Activated CD8-positive, alpha-beta memory T cell treated with anti-CD3 and anti-CD28 coated beads, Interleukin-2, amount 50 U/mL, for 48 hours (primary cell): ENCODE measurements around the gene CAMK1D.

Experiments
- DNase-seq: peaks from one replicate; pipeline ENCODE4 v3.0.0-alpha.2; 2020

The CAMK1D gene

DNA sequence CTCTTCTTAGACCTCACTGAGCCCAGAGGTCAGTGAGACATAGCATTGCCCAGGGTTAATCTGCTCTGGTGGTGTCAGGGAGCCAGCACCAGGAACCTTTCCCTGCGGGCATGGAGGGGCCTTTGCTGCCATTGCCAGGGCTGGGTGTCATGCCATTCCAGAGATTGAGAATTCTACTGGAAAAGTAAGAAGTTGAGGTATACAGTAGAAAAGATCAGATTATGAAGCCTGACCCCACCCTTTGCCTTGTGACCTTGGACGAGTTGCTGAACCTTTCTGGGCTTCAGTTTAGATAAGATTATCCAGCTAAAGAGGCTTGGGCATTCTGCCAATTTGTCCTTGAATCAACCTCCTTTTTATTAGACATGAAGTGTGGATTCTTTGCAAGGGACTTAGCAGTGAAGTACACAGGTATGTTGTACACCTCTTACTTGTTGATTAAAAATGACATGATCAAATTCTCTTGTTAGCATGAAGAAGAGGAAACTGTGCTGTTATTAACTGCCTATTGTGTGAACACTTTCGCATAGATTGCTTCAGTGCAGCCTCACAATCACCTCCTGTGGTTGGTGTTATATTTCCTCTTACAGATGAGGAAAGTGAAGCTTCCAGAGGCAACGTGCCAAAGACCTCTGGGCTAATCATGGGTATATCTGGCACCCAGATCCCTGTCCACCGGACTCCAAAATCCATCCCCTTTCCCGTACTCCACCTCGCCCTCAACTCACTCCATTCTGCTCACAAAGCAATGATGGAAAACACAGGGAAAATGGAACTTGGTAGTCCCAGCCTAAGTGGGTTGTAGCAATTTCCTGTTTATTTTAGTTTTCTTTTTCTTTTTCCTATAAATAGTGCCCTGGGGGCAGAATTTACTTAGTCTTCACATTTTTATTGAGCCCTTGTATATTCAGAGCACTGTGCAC is 151.3 kb downstream of the CAMK1D start:
- no peak for DNase-seq

DNA sequence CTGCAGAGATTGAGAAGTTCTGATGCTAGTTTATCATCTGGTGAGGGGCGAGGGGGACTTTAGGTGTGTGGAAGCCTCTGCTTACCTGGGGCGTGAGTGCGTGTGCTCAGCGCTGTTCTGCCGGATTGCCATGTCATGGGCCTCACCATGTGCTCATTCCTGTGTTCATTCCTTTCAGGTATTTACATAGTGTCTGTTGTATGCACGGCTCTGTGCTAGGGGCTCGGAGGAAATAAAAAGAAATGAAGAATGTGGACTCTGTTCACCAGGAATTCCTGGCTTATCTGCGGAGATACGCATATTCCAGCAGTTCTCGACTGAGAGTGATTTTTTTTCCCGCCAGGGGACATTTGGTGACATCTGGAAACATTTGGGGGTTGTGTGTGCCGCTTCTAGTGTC is 152.0 kb downstream of the CAMK1D start:
- DNase-seq, result no peak

DNA sequence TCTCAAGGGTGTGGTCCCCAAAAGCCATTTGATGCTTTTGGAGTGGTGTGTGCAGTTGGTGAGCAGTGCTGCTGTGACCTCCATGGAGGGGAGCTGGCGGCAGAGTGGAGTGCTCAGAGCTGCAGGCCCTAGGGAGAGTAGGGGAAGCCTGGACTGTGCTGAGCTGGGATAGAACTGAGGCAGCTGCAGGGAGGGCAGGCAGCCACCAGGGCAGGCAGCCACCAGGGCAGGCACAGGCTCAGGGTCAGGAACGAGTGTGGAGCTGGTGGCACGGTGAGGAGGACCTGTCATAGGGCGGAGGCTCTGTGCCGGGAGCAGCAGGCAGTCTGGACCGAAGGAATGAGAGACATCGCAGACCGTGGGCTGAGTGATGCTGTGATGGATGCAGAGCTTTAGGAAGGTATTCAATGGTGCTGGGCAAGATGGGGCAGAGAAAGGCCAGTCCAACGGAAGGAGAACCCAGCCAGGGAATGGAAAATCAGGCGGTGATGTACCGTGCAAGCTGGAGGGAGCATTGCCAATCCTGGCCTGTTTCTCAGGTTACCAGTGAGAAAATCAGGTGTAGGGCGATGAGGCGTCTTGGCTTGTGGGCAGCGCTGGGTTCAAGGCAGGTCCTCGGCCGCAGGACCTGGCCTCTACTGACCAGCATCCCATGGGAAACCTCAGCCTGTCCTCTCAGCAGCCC is 152.6 kb downstream of the CAMK1D start:
- DNase-seq, result no peak

- DNase-seq, result no peak
These were observed 153.4 kb downstream of the CAMK1D start for GRCh38 chr10:12502526-12503274.

DNA sequence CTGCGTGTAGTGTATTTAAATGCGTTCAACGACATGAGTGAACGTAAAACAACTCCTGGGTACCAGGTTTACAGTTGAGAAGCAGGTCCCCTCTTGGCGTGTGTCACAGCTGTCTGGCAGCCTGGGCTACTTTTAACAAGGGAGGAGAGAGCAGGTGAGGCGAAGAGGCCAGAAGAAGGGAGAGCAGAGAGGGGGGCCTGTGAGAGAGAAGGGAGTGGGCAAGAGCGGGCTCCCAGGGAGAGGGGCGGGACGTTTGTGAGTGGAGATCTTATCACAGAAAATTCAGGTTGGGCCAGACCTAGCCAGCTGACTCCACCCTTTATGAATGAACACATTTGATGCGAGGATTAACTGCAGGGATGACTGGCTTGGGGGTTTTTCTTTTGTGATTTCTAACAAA is 154.0 kb downstream of the CAMK1D start:
- peak; percentile 20 for DNase-seq

DNA sequence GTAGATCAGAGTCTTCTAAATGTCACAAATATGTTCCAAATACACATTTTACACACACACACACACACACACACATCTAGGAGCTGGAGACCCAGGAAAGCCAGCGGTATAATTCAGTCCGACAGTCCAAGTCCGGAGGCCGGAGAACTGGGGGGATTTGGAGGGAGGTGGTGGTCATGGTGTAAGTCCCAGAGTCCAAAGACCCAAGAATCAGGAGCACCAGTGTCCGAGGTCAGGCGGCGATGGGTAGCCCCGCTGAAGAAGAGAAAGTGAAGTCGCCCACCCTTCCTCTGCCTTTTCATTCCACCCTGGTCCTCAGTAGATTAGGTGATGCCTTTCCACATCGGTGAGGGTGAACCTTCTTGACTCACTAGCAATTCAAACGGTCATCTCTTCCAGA is 154.8 kb downstream of the CAMK1D start:
- DNase-seq, result peak; percentile 29

- DNase-seq, result peak; percentile 18
These were observed 155.3 kb downstream of the CAMK1D start for GRCh38 chr10:12504628-12505027.

GRCh38 chr10:12505683-12506082 is 156.3 kb downstream of the CAMK1D start:
- DNase-seq, result no peak

DNA sequence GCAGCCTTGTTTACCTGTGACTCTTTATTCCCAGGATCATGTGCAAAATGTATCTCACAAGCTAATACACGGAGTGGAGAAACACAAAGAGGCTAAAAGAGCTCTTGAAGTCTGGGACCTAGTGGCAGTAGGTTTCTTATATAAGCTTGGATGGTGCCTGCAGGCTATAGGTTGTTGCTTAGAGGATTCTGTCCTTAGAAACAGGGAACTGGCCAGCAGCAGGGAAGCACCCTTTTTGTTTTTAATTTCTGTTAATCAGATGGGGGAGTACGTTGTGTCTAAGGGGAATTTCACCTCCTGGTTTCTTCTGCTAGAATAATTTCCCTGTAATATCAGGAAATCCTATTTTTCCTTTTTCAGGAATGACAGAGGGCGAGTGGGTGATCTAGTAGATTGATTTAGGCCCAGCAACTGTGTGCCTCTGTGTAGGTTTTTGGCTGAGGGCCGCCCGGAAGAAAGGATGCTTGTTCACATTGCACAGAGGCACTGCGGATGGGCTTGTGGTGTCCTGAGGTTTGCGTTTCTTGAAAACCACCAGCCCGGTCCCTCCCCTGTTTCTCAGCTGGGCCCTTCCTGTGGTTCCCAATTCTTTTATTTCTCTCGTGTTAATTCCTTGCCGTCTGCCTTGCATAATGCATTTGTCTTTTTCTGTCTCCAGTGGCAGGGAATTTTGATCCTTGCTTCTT is 158.0 kb downstream of the CAMK1D start:
- DNase-seq, result peak; percentile 49

GRCh38 chr10:12508165-12508564 is 158.8 kb downstream of the CAMK1D start:
- DNase-seq, result peak; percentile 26

GRCh38 chr10:12509016-12509793 is 159.9 kb downstream of the CAMK1D start:
- DNase-seq, result peak; percentile 32

GRCh38 chr10:12509794-12510100 is 160.4 kb downstream of the CAMK1D start:
- DNase-seq, result no peak

DNA sequence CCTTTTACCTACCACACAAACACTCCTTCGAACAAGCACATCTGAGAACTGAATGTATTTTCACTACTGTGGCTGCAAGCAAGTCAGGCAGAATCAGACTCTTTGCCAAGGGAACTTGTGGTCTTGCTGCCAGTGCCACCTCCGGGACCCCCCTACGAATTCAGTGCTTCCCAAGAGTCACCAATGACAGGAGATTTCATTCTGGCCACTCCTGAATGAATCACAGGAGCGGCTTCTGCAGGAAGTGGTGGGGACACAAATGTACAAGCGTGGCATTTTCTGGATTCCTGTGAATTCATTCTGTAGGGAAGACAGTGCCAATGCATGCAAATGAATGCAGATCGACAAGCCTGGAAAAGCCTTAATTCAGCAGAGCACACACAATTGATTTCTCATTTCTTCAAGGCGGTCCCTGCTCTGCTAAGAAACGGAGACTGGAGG is 161.2 kb downstream of the CAMK1D start:
- no peak for DNase-seq

DNA sequence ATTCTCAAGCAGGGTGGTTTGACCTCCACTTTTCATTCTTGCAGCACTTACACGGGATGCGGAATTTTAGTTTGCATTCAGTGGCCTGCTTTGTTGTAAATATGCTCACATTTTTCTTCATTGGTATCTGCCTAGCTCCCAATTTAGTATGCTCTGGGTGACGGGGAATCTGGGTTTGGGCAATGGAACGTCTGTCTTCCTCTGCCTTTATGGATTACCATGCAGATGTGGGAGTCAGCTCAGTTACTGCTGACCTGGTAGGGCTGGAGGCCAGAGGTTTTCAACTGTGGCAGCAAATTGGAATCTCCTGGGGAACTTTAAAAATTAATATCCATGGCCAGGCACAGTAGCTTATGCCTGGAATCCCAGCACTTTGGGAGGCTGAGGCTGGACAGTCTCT is 161.6 kb downstream of the CAMK1D start:
- DNase-seq, result no peak

- DNase-seq, result no peak
These were observed 162.3 kb downstream of the CAMK1D start for GRCh38 chr10:12511651-12512050.

DNA sequence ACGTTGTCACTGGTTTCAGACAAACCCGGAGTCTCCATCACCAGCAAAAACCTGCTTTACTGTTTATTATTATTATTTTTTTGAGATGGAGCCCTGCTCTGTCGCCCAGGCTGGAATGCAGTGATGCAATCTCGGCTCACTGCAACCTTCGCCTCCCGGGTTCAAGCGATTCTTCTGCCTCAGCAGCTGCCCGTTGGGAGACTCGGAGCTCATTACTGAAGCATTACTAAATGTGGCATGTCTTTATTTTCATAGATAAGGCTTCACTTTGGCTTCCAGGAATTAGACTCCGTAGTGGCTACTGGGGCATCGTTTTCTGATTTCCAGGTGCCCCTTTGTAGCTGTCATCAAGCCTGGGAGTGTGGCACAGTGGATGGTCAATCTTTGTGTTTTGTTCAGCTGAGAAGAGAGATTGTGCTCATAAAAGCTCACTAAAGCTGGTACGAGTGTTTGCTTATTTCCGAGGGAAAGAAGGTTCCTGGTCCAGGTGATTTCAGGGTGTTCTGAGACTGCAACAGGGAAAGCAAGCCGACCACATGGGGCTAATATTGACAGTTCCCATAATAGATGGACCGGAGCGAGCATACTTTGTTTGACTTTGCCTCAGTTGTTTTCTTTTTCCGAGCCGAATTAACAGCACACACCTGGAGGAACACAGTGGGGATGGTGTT is 163.1 kb downstream of the CAMK1D start:
- no peak for DNase-seq

DNA sequence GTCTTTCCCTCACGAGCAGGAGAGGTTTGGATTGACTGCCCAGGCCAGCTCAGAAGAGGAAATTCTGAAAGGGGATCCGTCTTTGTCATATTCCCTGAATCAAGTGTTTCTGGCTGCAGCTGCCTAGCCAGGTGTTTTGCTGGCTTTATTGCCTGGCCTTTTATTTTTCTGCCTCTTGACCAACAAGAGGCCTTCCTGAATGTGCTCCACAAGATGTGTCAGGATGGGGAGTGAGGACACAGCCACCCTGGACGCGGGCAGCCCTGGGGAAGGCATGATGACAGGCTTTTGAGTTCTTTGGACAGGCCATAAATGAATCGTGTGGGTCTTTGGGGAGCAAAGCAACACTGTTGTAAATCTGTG is 163.6 kb downstream of the CAMK1D start:
- DNase-seq, result no peak

- no peak for DNase-seq
These were observed 164.7 kb downstream of the CAMK1D start for GRCh38 chr10:12513775-12514673.

- no peak for DNase-seq
These were observed 168.7 kb downstream of the CAMK1D start for GRCh38 chr10:12518024-12518423.

DNA sequence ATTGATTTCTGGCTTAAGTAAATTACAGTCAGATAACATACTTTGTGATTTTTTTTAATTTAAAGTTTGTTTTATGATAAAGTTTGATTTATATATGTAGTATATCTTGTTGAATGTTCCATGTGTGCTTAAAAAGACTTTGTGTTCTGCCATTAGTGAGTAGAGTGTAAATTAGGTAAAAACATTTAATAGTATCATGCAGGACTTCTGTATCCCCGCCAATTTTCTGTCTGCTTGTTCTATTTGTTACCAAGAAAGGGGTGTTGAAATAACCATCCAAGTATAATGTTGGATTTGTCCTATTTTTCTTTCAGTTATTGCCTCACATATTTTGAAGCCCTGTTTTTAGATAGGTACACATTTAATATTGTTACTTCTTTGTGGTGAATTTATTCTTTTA is 172.1 kb downstream of the CAMK1D start:
- DNase-seq, result no peak

DNA sequence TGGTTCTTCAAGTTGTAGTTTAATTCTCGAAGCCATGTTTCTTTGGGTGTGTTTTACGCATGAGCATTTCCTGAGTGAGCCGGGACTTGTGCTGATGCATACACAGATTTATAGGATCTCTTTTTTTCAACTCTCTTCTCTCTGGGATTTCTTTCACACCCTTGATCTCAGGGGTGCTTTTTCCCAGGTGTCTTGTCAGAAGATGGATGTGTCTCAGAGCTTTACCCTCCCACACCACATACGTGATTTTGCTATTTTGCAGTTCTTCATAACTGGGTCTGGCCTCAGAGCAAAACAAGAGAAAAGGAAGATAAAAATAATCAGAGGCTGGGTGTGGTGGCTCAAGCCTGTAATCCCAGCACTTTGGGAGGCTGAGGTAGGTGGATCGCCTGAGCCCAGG is 177.0 kb downstream of the CAMK1D start:
- no peak for DNase-seq
